ENCODE results near the gene ADGRG3.

ADGRG3 gene, protein sequence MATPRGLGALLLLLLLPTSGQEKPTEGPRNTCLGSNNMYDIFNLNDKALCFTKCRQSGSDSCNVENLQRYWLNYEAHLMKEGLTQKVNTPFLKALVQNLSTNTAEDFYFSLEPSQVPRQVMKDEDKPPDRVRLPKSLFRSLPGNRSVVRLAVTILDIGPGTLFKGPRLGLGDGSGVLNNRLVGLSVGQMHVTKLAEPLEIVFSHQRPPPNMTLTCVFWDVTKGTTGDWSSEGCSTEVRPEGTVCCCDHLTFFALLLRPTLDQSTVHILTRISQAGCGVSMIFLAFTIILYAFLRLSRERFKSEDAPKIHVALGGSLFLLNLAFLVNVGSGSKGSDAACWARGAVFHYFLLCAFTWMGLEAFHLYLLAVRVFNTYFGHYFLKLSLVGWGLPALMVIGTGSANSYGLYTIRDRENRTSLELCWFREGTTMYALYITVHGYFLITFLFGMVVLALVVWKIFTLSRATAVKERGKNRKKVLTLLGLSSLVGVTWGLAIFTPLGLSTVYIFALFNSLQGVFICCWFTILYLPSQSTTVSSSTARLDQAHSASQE

DNA sequence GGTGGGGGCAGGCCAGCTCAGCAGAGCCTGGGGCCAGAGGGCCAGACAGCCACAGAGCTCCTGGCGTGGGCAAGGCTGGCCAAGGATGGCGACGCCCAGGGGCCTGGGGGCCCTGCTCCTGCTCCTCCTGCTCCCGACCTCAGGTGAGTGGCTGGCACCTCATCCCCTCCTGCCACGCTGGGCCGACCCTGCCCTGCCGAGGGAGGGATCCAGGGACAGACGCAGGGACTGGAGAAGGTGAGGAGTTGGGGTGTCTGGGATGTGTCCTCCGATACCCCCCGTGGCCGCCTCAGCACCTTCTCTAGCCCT, at the start of gene ADGRG3:
ADGRG3 (plus strand) TSS at position 44 of the 309 bp plus-strand sequence; CDS start at position 86, 42 bp downstream.
- no peak within 1 kb of the TSS for H3K4me3 ChIP-seq (ENCODE audit: control insufficient read depth, low read depth, low read length)
- TF ChIP-seq, protein P1, sequence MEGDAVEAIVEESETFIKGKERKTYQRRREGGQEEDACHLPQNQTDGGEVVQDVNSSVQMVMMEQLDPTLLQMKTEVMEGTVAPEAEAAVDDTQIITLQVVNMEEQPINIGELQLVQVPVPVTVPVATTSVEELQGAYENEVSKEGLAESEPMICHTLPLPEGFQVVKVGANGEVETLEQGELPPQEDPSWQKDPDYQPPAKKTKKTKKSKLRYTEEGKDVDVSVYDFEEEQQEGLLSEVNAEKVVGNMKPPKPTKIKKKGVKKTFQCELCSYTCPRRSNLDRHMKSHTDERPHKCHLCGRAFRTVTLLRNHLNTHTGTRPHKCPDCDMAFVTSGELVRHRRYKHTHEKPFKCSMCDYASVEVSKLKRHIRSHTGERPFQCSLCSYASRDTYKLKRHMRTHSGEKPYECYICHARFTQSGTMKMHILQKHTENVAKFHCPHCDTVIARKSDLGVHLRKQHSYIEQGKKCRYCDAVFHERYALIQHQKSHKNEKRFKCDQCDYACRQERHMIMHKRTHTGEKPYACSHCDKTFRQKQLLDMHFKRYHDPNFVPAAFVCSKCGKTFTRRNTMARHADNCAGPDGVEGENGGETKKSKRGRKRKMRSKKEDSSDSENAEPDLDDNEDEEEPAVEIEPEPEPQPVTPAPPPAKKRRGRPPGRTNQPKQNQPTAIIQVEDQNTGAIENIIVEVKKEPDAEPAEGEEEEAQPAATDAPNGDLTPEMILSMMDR (IDR thresholded peaks at IDR 0.05; ENCODE audit: control insufficient read depth, insufficient read depth, low read depth, low read length, missing control alignments), result no peak
- DNase-seq (ENCODE audit: low read depth), result no peak

DNA sequence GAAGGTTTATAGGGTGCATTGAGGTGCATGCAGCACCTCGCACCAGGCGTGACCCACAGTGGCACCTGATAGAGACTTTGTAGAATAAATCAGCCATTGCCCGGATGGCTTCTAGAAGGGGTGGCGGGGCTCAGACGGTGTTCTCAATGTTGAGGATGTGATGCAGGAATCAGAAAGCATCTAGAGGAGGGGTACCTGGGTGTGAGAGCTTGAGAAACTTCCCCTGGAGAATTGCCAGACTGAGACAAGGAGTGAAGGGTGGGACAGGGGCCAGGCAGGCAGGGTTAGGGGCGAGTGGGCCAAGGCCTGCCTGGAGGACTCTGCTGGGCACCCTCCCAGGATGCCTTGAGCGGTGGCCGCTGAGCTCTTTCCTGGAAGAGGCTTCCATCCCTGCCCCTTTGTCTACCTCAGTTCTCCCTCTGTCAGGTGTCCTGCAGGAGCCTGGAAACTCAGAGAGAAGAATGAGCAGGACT, 48.9 kb upstream of the ADGRG3 start:
- no peak overlapping the region for H3K4me3 ChIP-seq (ENCODE audit: control insufficient read depth, low read depth, low read length)
- DNase-seq (ENCODE audit: low read depth), result no peak
- TF ChIP-seq, protein P1 (IDR thresholded peaks at IDR 0.05; ENCODE audit: control insufficient read depth, insufficient read depth, low read depth, low read length, missing control alignments), result no peak

DNA sequence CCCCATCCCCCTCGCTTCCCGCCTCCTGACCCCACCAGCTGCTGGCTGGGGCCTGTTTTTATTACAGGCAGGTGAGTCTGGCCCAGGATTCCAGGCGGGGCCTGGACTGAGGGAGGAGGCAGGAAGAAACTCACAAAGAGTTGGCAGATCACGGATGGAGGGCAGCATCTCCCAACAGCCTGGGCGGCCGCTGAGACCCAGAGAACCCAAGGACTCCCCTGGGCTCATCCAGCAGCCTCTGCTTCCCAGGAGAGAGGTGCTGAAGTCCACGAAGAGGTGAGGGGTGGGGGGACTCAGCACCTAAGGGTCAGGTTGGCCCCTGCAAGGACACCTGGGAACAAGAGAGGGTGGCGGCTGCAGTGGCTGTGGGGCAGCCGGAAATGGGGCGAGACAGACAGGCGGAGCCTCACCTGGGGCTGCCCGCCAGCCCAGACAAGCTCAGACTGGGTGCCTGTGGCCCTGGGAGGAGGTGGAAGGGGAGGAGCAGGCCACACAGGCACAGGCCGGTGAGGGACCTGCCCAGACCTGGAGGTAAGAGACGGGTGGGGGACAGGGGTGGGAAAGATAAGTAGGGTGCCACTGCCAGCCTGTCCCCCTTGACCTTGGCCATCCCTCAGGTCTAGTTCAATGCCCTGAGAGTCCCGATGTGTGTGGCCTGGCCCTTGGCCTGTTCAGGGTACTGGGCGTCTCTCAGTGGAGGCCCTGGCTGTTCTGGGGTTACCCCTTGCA, 48.3 kb upstream of the ADGRG3 start:
- DNase-seq (ENCODE audit: low read depth), result no peak
- TF ChIP-seq, protein P1 (IDR thresholded peaks at IDR 0.05; ENCODE audit: control insufficient read depth, insufficient read depth, low read depth, low read length, missing control alignments), result no peak
- H3K4me3 ChIP-seq (ENCODE audit: control insufficient read depth, low read depth, low read length), result no peak overlapping the region

DNA sequence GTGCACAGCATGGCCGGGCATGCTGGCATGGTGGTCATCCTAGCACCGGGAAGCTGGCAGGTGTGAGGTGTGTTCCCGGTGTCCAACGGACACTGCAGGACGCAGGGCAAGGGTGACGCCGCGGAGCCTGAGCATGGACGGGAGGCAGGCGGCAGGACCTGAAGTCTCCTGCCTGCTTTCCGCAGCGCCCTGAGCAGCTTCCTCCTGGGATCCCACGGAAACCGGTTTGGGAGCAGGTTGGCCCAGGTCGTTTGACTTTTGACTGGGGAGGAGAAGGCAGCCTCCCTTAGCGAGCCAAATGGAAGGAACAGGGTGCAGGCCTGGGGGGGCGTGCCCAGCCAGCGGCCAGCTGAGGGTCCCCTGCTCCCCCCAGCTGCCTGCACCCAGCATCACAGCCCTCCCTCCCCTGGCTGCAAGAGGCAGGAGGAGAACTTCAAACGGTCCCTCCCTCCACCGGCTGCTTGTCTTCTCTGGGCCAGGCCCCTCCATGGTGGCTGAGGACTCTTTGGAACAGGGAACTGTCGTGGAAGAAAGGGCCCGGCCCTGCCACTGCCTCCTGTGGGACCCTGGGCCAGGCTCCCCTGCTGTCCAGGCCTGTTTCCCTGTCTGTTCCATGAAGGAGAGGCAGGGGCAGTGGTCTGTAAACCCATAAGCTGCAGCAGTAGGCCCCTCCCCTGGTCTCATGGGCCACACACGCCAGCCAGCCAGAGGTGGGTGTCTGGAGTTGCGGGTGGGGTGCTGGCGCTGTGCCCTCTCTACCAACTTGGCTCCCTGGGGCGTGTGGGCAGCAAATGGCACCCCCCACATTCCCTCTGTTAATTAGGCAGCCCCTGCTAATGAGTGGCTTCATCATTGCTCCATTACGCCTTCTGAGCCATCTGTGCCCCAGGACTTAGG, 47.5 kb upstream of the ADGRG3 start:
- no peak for DNase-seq (ENCODE audit: low read depth)
- TF ChIP-seq, protein P1 (IDR thresholded peaks at IDR 0.05; ENCODE audit: control insufficient read depth, insufficient read depth, low read depth, low read length, missing control alignments), result no peak
- H3K4me3 ChIP-seq (ENCODE audit: control insufficient read depth, low read depth, low read length), result no peak overlapping the region

DNA sequence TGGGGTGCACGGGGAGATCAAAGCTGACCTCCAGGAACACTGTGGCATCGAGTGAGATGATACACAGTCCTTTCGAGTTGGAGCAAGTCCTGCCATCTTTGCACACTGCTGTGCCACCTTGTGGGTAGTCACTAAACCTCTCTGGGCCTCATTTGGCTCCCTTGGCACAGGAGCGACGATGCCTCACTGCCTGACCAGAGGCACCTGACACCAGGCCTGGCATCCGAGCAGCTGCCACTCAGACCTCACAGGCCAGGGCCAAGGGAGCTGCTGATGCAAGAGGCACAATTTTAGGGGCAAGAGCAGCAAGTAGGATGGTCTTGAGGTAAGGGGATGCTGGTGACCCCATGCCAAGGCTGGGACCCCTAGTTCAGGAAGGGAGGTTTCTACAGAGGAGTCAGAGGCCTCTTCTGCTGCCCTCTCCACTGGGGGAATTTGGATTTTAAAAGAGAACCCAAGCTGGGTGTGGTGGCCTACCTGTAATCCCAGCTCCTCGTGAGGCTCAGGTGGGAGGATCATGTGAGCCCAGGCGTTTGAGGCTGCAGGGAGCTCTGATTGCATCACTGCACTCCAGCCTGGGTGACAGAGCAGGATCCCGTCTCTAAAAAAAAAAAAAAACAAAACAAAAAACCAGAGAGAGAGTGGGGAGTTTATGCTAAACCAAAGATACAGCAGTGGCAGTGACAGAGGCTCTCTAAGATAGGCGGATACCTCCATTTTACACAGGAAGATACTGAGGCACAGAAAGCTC, 46.4 kb upstream of the ADGRG3 start:
- TF ChIP-seq, protein P1 (IDR thresholded peaks at IDR 0.05; ENCODE audit: control insufficient read depth, insufficient read depth, low read depth, low read length, missing control alignments), result no peak
- DNase-seq (ENCODE audit: low read depth), result no peak
- no peak overlapping the region for H3K4me3 ChIP-seq (ENCODE audit: control insufficient read depth, low read depth, low read length)
